Measurements from ENCODE around the gene PRRC2A. TPM values are rescaled to one million over a fixed set of nuclear protein-coding genes. Genes with fewer than 3 reads are reported as not detected.
A peak's percentile ranks its signal among the peaks of the same experiment; 100 is the strongest.

Gene PRRC2A
- polyA plus RNA-seq, 1 donor = 122 TPM

DNA sequence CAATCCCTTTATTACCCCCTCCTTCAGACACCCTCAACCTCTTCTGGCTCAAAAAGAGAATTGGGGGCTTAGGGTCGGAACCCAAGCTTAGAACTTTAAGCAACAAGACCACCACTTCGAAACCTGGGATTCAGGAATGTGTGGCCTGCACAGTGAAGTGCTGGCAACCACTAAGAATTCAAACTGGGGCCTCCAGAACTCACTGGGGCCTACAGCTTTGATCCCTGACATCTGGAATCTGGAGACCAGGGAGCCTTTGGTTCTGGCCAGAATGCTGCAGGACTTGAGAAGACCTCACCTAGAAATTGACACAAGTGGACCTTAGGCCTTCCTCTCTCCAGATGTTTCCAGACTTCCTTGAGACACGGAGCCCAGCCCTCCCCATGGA, 42.9 kb upstream of the PRRC2A start:
- H3K9me3 ChIP-seq (ENCODE audit: control insufficient read depth, low read depth, low read length) = peaks cover 3% of the 10 kb centered on the region
- DNase-seq = no peak
- no peaks in the 10 kb centered on the region for H3K36me3 ChIP-seq (ENCODE audit: control insufficient read depth, insufficient read depth, low read length)
- H3K27ac ChIP-seq (ENCODE audit: low read length) = no peak overlapping the region
- H3K4me3 ChIP-seq (ENCODE audit: low read length) = no peak overlapping the region
- peaks cover 7% of the 10 kb centered on the region for H3K4me1 ChIP-seq (ENCODE audit: control insufficient read depth, insufficient read depth, low read length)
- H3K27me3 ChIP-seq (ENCODE audit: control insufficient read depth, insufficient read depth, low read length) = peaks cover 29% of the 10 kb centered on the region
- WGBS (ENCODE audit: insufficient coverage, low lambda C conversion rate) = 100% methylated on average over 1 of the region's 3 CpGs

DNA sequence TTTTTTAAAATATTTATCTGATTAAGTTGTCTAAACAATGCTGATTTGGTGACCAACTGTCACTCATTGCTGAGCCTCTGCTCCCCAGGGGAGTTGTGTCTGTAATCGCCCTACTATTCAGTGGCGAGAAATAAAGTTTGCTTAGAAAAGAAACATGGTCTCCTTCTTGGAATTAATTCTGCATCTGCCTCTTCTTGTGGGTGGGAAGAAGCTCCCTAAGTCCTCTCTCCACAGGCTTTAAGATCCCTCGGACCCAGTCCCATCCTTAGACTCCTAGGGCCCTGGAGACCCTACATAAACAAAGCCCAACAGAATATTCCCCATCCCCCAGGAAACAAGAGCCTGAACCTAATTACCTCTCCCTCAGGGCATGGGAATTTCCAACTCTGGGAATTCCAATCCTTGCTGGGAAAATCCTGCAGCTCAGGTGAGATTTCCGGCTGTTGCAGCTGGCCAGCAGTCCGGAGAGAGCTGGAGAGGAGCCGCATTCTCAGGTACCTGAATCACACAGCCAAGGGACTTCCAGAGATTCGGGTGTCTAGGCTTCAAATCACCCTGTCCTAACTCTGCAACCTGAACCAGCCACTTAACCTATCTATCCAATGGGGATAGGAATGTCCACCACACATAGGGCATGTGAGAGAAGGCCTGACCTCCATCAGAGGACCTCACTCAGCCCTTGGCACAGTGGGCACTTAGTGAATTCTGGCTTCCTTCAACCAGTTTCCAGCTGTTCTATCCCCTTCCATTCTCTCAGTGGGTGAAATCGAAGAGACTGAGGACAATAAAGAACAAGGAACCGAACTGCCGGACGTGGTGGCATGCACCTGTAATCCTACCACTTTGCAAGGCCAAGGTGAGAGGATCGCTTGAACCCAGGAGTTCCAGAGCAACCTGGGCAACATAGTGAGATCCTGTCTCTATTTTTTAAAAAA, 42.1 kb upstream of the PRRC2A start:
- Histone ChIP-seq H3K36me3 (ENCODE audit: control insufficient read depth, insufficient read depth, low read length) (no peaks in the 10 kb centered on the region), H3K9me3 (ENCODE audit: control insufficient read depth, low read depth, low read length) (peaks cover 3% of the 10 kb centered on the region), H3K4me1 (ENCODE audit: control insufficient read depth, insufficient read depth, low read length) (peaks cover 7% of the 10 kb centered on the region), H3K27ac (ENCODE audit: low read length) (no peak overlapping the region), H3K27me3 (ENCODE audit: control insufficient read depth, insufficient read depth, low read length) (peaks cover 30% of the 10 kb centered on the region), H3K4me3 (ENCODE audit: low read length) (no peak overlapping the region)
- no CpG with 5 or more reads among the region's 12 CpGs for WGBS (ENCODE audit: insufficient coverage, low lambda C conversion rate)
- DNase-seq = no peak

DNA sequence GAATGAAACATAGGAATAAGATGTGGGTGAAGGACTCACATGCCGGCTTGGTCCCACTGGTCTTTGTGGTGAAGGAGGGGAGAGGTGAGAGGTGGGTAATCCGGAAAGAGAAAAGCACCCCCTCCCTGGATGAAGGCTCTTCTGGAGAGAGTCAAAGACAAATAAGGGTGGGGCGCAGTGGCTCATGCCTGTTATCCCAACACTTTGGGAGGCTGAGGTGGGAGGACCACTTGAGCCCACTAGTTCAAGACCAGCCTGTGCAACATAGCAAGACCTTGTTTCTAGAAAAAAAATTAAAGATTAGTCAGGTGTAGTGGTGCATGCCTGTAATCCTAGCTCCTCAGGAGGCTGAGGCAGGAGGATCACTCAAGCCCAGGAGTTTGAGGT, 41.4 kb upstream of the PRRC2A start:
- no peak overlapping the region for H3K27ac ChIP-seq (ENCODE audit: low read length)

DNA sequence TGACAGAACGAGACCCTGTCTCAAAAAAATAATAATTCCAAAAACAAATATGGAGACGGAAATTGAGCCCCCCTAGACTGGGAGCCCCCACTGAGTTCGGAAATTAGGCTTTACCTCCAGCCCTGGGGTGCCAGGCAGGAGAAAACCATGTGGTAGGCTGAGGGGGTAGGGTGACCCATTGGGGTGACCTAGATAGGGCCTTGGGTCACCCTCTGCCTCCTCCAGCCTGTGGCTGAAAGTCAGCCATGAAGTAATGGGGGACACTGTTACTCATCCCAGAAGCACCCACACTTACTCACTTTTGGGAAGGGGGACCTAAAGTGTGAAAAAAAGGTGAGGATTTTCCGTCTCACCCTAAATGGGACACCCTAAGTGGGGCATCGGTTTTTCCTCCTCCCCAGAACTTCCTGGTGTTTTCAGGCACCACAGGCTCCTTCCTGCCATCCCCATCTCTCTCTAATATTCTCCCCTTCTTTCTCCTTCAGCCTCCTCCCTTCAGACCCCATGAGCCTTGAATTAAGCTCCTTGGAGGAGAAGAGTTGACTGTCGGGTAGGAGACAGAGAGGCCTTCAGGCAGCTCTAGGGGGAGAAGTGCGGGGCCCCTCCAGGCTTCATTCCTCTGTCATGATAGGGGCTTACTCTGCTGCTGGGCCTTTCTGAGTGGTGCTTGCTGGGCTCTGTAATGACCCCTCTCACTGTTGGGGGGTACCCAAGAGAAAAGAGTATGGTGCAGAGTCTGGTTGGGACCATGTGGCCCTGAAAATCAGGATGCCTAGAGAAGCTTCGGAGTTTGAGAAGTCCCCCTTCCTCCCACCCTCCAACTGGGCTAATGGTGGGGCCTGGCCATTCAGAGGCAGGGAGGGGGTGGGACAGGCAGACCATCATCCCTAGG, 40.7 kb upstream of the PRRC2A start:
- peaks cover 3% of the 10 kb centered on the region for H3K9me3 ChIP-seq (ENCODE audit: control insufficient read depth, low read depth, low read length)
- no peak overlapping the region for H3K27ac ChIP-seq (ENCODE audit: low read length)
- 86% methylated on average over 1 of the region's 8 CpGs for WGBS (ENCODE audit: insufficient coverage, low lambda C conversion rate)
- H3K4me1 ChIP-seq (ENCODE audit: control insufficient read depth, insufficient read depth, low read length) = peaks cover 7% of the 10 kb centered on the region
- no peaks in the 10 kb centered on the region for H3K36me3 ChIP-seq (ENCODE audit: control insufficient read depth, insufficient read depth, low read length)
- peaks cover 26% of the 10 kb centered on the region for H3K27me3 ChIP-seq (ENCODE audit: control insufficient read depth, insufficient read depth, low read length)
- H3K4me3 ChIP-seq (ENCODE audit: low read length) = no peak overlapping the region
- no peak for DNase-seq

More for the DNA sequence above, 41.4 kb upstream of the PRRC2A start:
- DNase-seq = no peak
- no CpG with 5 or more reads among the region's 3 CpGs for WGBS (ENCODE audit: insufficient coverage, low lambda C conversion rate)
- Histone ChIP-seq H3K27me3 (ENCODE audit: control insufficient read depth, insufficient read depth, low read length) (peaks cover 30% of the 10 kb centered on the region), H3K36me3 (ENCODE audit: control insufficient read depth, insufficient read depth, low read length) (no peaks in the 10 kb centered on the region), H3K4me3 (ENCODE audit: low read length) (no peak overlapping the region), H3K4me1 (ENCODE audit: control insufficient read depth, insufficient read depth, low read length) (peaks cover 7% of the 10 kb centered on the region), H3K9me3 (ENCODE audit: control insufficient read depth, low read depth, low read length) (peaks cover 3% of the 10 kb centered on the region)

DNA sequence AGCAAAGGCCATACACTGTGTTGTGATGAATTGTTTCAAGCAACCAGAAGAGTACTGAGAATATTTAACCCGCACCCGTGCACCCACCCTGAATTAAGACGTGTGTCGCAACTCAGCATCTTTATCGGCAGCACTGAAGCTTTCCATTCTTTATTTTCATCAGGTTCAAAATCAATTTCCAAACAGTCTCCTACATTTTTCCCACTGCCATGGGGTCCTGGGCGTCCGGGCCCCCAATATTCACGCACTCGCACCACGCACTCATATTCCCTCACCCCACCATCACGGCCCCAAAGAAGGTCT, 40.1 kb upstream of the PRRC2A start:
- H3K9me3 ChIP-seq (ENCODE audit: control insufficient read depth, low read depth, low read length) = peaks cover 3% of the 10 kb centered on the region
- H3K27ac ChIP-seq (ENCODE audit: low read length) = no peak overlapping the region
- peak overlapping the region; percentile 87 for H3K4me3 ChIP-seq (ENCODE audit: low read length)
- no peak for DNase-seq
- no CpG with 5 or more reads among the region's 11 CpGs for WGBS (ENCODE audit: insufficient coverage, low lambda C conversion rate)
- peaks cover 23% of the 10 kb centered on the region for H3K27me3 ChIP-seq (ENCODE audit: control insufficient read depth, insufficient read depth, low read length)
- H3K4me1 ChIP-seq (ENCODE audit: control insufficient read depth, insufficient read depth, low read length) = peaks cover 7% of the 10 kb centered on the region
- no peaks in the 10 kb centered on the region for H3K36me3 ChIP-seq (ENCODE audit: control insufficient read depth, insufficient read depth, low read length)

DNA sequence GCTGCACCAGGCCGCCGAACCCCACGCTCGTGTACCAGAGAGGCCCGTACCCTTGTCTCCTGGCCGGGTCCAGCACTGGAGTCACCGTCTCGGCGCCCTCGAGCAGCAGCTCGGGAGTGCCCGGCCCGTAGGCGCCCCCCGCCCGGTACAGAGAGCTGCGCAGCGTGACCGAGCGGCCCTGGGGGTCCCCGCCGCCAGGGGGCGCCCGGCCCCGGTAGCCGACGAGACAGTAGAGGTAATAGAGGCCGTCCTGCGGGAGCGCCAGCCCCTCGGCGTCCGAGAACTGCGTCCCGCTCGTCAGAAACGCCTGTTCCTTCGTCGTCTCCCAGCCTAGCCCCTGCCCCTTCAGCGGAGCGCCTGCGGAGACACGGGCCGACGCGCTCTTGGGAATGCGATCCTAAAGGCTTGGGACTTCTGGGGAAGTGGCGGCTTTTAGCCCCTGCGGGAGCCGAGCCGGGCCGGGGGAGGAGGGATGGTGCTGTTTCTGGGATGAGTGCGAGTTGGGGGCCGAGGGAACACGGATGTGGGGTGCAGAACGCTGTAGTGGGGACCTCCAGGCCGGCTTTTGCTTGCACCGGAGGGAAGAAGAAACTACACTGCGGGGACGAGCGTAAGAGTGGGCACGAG, 39.6 kb upstream of the PRRC2A start:
- no CpG with 5 or more reads among the region's 62 CpGs for WGBS (ENCODE audit: insufficient coverage, low lambda C conversion rate)
- DNase-seq = peak; percentile 72 to 79
- Histone ChIP-seq H3K4me1 (ENCODE audit: control insufficient read depth, insufficient read depth, low read length) (peaks cover 7% of the 10 kb centered on the region), H3K4me3 (ENCODE audit: low read length) (peak overlapping the region; percentile 87), H3K36me3 (ENCODE audit: control insufficient read depth, insufficient read depth, low read length) (no peaks in the 10 kb centered on the region), H3K27ac (ENCODE audit: low read length) (peak overlapping the region; percentile 57), H3K27me3 (ENCODE audit: control insufficient read depth, insufficient read depth, low read length) (peaks cover 20% of the 10 kb centered on the region), H3K9me3 (ENCODE audit: control insufficient read depth, low read depth, low read length) (peaks cover 3% of the 10 kb centered on the region)

DNA sequence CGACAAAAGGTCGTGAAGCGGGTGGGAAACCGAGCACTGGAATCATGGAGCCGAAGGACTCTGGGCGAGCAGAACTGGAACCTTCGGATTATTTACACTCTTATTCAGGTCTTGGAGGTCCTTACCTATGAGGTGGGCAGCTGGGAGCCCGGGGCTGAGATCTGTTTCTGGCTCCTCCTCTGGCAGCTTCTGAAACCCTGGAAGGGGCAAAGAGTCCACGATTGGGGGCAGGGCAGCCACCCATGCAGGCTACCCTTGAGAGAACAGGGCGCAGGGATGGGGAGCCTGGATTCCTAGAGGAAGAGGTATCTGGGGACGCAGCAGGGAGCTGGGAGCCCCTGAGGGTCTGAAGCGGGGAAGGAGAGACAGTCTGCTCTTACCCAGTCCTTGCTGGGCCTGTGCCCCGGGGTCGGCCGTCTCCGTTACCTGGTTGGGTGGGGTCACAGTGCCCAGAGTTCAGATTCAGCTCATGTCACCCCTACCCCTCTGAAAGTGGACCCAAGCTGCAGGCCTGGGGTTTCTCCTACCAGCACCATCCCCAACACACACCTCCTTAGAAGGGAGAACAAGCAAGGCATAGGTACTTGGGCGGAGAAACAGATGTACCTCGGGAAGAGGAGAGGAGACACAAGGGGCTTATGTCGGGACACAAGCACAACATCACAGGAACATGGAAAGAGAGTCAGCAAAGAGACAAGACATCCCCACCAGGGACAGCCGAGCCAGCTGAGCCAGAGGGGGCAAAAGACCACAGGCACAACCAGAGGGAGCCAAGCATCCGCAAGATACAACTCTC, 38.9 kb upstream of the PRRC2A start:
- H3K9me3 ChIP-seq (ENCODE audit: control insufficient read depth, low read depth, low read length) = peaks cover 3% of the 10 kb centered on the region

DNA sequence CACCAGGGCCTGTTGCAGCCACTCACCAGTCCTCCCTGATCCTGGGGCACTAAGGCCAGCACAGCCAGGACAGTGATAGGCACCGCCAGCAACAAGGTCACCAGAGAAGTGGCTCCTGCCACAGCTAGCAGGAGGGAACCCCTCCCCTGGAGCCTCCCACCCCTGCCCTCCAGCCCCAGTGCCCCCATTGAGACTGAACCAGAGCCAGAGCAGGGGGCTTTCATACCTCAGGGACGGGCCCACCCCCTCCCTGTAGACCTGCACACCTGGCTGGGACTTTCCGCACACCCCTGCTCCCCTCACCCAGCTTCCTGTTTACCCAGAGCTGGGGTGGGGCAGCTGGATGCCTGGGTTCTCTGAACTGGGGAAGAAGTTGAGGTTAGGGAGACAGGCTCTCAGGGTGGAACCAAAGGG, 38.3 kb upstream of the PRRC2A start, which contains the start of gene LTB:
Gene LTB, minus strand, starts transcription at position 195 of the 414 bp plus-strand sequence. Its CDS starts 7 bp downstream, at position 188.
- no CpG with 5 or more reads among the region's 3 CpGs for WGBS (ENCODE audit: insufficient coverage, low lambda C conversion rate)
- Histone ChIP-seq H3K4me1 (ENCODE audit: control insufficient read depth, insufficient read depth, low read length) (peaks cover 7% of the 10 kb centered on the region), H3K27me3 (ENCODE audit: control insufficient read depth, insufficient read depth, low read length) (peaks cover 20% of the 10 kb centered on the region), H3K36me3 (ENCODE audit: control insufficient read depth, insufficient read depth, low read length) (no peaks in the 10 kb centered on the region), H3K4me3 (ENCODE audit: low read length) (peak within 1 kb of the TSS; percentile 87), H3K9me3 (ENCODE audit: control insufficient read depth, low read depth, low read length) (peaks cover 3% of the 10 kb centered on the region), H3K27ac (ENCODE audit: low read length) (peak within 1 kb of the TSS; percentile 57)
- DNase-seq = no peak

More for the DNA sequence above, 38.9 kb upstream of the PRRC2A start:
- Histone ChIP-seq H3K4me3 (ENCODE audit: low read length) (peak overlapping the region; percentile 87), H3K36me3 (ENCODE audit: control insufficient read depth, insufficient read depth, low read length) (no peaks in the 10 kb centered on the region), H3K27ac (ENCODE audit: low read length) (peak overlapping the region; percentile 57), H3K27me3 (ENCODE audit: control insufficient read depth, insufficient read depth, low read length) (peaks cover 25% of the 10 kb centered on the region), H3K4me1 (ENCODE audit: control insufficient read depth, insufficient read depth, low read length) (peaks cover 7% of the 10 kb centered on the region)
- WGBS (ENCODE audit: insufficient coverage, low lambda C conversion rate) = no CpG with 5 or more reads among the region's 21 CpGs
- peak in 1 of 2 donors; percentile 42 for DNase-seq

DNA sequence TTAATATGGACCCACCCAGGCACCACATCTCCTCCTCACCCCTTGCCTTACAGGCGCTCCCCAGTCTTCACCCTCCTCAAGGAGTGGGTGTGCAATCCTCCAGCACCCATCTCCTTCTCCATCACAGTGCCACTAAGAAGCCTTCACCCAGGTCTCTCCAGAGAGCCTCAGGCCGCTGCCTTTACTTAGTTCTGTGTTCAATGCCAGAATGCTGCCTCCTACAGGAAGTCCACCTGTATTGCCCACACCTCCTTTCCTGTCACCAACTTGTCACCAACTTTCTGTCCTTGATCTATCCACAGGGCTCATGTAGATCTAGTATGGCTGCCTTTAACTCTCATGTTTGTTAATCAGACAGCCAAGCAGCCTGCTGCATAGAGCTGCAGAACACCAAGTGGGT, 35.0 kb upstream of the PRRC2A start:
- peaks cover 7% of the 10 kb centered on the region for H3K4me1 ChIP-seq (ENCODE audit: control insufficient read depth, insufficient read depth, low read length)
- DNase-seq = no peak
- peaks cover 22% of the 10 kb centered on the region for H3K27me3 ChIP-seq (ENCODE audit: control insufficient read depth, insufficient read depth, low read length)
- peaks cover 3% of the 10 kb centered on the region for H3K9me3 ChIP-seq (ENCODE audit: control insufficient read depth, low read depth, low read length)
- no peak overlapping the region for H3K27ac ChIP-seq (ENCODE audit: low read length)
- H3K36me3 ChIP-seq (ENCODE audit: control insufficient read depth, insufficient read depth, low read length) = no peaks in the 10 kb centered on the region
- H3K4me3 ChIP-seq (ENCODE audit: low read length) = no peak overlapping the region
- no CpG with 5 or more reads among the region's 2 CpGs for WGBS (ENCODE audit: insufficient coverage, low lambda C conversion rate)
